SW 1271 (cell line): Measurements from ENCODE around the gene INSR.
"Not testable (repeated sequence)": the region's sequence is repeated elsewhere in the genome, so short reads cannot be mapped to it uniquely, and the experiment has no call there.

ENCODE experiments used
- DNase-seq, 2 experiments: peaks; one replicate each; lab custom pipeline; 2025; lab: John Stamatoyannopoulos, UW

The INSR gene

GRCh38 chr19:7258041-7258839 lies 36.0 kb downstream of the INSR start:
- no peak for DNase-seq

- DNase-seq = no peak
Measured at GRCh38 chr19:7257148-7258040, 36.8 kb downstream of the INSR start.

GRCh38 chr19:7255631-7256030 lies 38.6 kb downstream of the INSR start:
- no peak for DNase-seq

- DNase-seq = no peak
Measured at GRCh38 chr19:7255119-7255518, 39.1 kb downstream of the INSR start.

GRCh38 chr19:7254590-7254989 lies 39.6 kb downstream of the INSR start:
- DNase-seq = no peak

GRCh38 chr19:7252364-7252763 lies 41.9 kb downstream of the INSR start:
- no peak for DNase-seq

- DNase-seq = no peak
Measured at GRCh38 chr19:7251494-7251893, 42.7 kb downstream of the INSR start.

GRCh38 chr19:7250951-7251350 lies 43.3 kb downstream of the INSR start:
- DNase-seq = no peak

- no peak for DNase-seq
Measured at GRCh38 chr19:7250057-7250596, 44.1 kb downstream of the INSR start.

- no peak for DNase-seq
Measured at GRCh38 chr19:7247155-7247554, 47.1 kb downstream of the INSR start.

- DNase-seq = no peak
Measured at GRCh38 chr19:7246601-7247000, 47.6 kb downstream of the INSR start.

- no peak for DNase-seq
Measured at GRCh38 chr19:7242601-7243258, 51.5 kb downstream of the INSR start.

- DNase-seq = no peak
Measured at GRCh38 chr19:7238051-7238450, 56.2 kb downstream of the INSR start.

- no peak for DNase-seq
Measured at GRCh38 chr19:7236153-7236552, 58.1 kb downstream of the INSR start.

- DNase-seq = no peak
Measured at GRCh38 chr19:7230826-7231225, 63.4 kb downstream of the INSR start.

GRCh38 chr19:7229735-7230134 lies 64.5 kb downstream of the INSR start:
- DNase-seq = no peak

GRCh38 chr19:7228935-7229541 lies 65.2 kb downstream of the INSR start:
- DNase-seq = no peak

- no peak for DNase-seq
Measured at GRCh38 chr19:7227735-7228134, 66.5 kb downstream of the INSR start.

- not testable (repeated sequence) for DNase-seq
Measured at GRCh38 chr19:7227149-7227548, 67.1 kb downstream of the INSR start.

- DNase-seq = no peak
Measured at GRCh38 chr19:7226739-7227138, 67.5 kb downstream of the INSR start.

- no peak for DNase-seq
Measured at GRCh38 chr19:7225741-7226140, 68.5 kb downstream of the INSR start.

GRCh38 chr19:7224995-7225394 lies 69.2 kb downstream of the INSR start:
- no peak for DNase-seq
